ENCODE measurements around the gene FAM83F.

GRCh38 chr22:39956932-39957664 is 37.7 kb upstream of the FAM83F start:
- TF ChIP-seq CTCF (IDR thresholded peaks at IDR 0.05) (no peak), POLR2A (IDR thresholded peaks at IDR 0.05) (no peak)
